Fibroblast of skin of back (primary cell): ENCODE data around the gene SEPTIN5.

Source experiments
- DNase-seq: peaks from one replicate; pipeline ENCODE4 v3.0.0-alpha.2; 2013

The SEPTIN5 gene

DNA sequence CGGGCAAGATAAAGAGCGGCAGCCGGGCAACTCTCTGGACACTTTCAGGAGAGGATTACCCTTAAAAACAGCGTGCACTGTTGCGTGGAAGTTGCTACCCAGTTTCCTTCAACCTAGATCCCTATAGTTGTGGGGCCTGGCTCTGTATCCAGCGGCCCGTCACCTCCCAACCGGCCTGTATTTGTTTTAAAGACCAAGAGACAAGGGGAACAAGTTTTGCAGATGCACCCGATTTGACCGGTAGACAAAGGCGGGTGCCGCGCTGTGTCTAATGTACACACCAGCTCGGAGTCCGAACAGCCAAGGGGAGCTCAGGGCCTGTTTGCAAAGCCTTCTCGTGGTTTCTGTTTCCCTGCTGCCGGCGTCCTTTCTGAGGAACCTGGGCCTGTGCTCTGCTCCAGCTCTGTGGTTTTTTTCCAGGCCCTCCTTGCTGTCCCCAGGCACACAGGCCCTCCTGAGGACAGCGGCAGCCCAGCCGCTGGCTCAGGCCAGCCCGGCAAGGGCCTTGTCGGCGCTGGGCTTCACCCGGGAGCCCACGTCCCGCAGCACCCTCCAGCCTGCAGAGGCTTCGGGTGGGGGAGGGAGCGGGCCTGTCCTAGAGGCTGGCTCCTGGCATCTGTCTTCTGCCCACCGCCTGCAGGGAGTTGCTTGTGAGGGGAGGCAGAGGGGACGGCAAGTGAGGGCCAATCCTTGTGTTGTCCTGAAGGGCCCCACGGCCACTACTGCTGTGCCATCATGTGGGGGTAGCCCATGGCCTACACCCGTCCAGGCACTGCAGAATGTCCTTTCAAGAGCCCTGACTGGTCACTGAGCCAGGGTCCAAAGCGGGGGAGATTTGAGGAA lies 47.6 kb downstream of the SEPTIN5 start:
- DNase-seq, result no peak

DNA sequence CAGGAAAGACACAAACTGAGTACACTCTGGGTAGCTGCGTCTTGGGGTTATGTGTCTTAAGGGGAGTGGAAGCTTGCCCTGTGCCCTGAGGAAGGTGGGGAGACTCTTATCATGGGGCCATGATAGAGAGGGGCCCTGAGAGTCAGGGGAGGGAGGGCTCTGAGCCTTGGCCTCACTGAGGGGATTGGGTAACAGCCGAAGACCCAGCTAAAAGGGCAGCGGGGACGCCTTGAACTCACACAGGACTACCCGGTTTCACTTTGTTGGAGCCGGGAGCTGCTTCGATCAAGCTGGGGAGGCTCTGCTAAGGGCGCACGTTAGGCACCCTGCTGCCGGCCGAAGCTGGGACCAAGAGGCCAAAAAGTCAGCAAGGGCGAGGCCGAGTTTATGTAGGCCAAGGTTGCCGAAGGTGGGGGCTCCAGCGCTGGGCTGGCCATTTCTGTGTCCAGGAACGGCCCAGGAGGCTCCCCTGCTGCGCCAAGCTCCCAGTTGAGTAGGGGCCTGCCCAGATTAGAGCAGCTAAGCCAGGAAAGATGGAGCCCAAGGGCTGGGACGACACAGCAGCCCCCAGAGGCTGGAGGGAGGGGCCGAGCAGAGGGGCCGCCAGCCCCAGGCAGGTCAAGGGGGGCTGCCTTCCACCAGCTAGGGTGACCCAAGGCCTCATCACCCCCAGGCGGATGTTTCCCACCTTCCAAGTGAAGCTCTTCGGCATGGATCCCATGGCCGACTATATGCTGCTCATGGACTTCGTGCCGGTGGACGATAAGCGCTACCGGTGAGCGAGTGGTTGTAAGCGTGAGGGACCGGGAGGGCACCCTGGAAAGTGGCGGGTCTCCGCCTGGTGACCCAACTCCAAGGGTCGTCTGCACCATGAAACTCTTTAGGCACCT lies 48.5 kb downstream of the SEPTIN5 start:
- DNase-seq, result no peak

DNA sequence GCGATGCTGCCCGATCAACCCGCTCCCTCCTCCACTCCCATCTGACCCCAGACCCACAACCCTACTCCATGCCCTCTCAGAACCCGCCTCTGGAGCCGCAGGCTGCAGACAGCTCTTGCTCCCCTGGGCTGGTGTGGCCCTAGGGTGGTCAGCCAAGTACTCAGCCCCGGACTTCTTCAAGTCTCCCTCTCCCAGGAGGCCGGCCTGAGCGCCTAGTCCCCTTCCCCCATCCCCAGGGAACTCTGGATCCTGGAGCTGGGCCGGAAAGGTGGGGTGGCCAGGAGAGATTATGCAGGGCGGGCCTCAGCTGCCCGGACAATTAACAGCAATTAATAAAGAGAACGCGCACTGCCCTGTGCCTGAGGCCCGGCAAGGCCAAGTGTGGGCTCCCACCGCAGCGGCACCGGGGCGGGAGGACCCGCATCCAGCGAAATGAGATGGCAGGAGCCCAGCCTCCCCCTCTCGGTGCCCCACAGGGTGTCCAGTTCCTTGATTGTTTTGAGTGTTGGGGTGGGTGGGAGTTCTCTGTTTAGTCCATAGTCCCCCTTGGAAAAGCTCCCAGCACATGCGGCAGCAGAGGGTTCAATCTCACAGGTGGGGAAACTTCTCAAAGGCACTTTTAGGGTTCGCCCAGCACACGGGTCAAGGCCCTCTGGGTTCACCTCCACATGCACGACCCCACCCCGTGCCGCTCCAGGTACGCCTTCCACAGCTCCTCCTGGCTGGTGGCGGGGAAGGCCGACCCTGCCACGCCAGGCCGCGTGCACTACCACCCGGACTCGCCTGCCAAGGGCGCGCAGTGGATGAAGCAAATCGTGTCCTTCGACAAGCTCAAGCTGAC lies 49.4 kb downstream of the SEPTIN5 start:
- DNase-seq, result no peak

DNA sequence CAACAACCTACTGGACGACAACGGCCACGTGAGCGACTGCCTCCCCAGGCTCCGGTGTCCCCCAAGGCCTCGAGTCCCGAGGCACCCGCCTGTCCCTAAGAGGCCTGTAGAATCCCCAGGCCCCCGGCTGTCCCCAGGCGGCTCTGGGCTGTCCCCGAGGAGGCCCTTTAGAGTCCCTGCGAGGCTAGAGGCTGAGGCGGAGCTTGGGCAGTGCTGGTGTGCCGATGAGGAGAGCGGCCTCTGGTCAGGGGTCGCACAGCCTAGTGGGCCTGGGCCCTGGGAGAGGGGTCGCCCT lies 49.9 kb downstream of the SEPTIN5 start:
- DNase-seq, result no peak

DNA sequence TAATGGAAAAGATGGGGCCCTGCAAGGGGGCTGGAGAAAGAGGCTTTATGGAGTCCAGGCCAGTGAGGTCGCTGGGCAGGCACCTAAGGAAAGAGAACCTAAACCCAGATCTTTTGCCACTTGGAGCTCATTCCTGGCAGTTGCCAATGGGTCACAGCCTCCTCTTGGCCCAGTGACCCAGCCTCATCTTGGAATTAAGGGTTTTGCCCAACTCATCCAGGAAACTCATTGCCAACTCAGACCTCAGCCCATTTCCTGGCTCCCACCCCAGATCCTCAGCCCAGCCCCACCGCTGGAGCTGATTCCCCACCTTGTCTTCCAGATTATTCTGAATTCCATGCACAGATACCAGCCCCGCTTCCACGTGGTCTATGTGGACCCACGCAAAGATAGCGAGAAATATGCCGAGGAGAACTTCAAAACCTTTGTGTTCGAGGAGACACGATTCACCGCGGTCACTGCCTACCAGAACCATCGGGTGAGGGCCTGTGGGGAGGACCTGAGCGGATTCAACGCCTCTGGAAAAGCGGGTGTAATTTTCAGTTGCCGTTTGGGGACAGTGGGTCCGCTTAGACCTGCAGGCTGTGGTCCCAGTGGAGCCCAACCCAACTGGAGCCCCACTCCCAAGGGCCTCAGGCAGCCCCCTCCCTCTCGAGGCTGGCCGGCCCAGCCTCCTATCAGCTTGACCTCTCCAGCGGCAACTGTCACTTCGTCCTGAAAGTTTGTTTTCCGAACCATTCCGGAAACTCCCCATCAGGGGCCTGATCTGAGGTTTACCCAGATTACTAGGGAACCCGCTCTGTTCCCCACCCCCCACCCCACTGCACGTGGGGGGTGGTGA lies 50.6 kb downstream of the SEPTIN5 start:
- no peak for DNase-seq

DNA sequence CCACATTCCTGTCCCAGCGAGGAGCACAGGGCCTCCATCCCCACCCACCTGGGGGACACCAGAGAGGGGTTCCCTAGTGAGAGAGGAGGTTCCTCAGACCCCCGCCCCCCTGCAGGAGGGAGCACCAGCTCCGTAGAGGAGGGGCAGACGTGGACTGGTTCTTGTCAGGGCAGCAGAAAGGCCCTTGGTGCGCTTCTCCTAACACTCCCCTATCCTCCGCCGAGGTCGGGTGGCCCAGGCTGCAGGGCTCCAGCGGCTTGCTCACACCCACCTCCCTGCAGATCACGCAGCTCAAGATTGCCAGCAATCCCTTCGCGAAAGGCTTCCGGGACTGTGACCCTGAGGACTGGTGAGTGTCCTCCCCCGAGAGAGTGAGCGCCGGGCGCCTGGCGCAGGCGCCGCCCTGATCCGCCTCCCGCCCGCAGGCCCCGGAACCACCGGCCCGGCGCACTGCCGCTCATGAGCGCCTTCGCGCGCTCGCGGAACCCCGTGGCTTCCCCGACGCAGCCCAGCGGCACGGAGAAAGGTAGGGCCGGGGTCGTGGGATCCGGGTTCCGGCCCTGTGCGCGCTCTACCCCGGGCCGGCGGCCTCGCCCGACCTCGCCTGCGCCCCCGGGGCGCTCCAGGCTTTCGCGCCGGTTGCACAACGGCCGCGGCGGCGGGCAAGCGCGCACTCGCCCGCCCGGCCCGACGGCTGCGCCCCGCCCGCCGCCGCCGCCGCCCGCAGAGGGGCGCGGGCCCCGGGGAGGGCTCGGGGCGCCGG lies 51.4 kb downstream of the SEPTIN5 start:
- no peak for DNase-seq

DNA sequence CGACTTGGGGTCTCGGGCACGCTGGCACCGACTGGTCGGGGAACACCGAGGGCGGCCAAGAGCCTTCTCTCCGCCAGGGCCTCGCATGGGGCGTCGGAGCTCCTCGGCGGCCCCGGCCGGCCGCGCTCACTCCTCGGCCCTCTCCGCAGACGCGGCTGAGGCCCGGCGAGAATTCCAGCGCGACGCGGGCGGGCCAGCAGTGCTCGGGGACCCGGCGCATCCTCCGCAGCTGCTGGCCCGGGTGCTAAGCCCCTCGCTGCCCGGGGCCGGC lies 51.9 kb downstream of the SEPTIN5 start:
- DNase-seq, result no peak

DNA sequence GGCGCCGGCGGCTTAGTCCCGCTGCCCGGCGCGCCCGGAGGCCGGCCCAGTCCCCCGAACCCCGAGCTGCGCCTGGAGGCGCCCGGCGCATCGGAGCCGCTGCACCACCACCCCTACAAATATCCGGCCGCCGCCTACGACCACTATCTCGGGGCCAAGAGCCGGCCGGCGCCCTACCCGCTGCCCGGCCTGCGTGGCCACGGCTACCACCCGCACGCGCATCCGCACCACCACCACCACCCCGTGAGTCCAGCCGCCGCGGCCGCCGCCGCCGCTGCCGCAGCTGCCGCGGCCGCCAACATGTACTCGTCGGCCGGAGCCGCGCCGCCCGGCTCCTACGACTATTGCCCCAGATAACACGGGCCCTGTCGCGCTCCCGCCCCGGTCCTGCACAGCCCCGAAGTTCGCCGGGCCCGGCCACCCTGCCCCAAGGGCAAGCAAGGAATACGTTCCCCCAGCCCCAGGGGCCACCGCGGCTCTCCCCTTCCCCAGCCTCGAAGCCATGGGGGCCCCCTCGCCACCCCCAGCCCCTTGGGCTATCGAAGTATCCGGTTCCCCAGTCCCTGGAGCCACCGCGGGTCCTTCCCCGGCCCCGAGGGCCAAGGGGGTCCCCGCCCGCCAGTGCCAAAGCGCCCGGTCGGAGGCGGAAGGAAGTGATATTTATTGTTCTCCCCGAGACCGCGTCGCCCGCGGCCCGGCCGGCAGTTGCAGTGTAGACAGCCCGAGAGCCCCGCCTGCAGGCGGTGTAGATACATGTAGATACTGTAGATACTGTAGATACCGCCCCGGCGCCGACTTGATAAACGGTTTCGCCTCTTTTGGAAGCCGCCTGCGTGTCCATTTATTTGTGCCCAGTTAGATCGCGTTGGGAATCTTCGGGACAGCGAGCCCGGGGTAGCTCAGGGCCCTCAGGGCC lies 52.5 kb downstream of the SEPTIN5 start:
- no peak for DNase-seq

DNA sequence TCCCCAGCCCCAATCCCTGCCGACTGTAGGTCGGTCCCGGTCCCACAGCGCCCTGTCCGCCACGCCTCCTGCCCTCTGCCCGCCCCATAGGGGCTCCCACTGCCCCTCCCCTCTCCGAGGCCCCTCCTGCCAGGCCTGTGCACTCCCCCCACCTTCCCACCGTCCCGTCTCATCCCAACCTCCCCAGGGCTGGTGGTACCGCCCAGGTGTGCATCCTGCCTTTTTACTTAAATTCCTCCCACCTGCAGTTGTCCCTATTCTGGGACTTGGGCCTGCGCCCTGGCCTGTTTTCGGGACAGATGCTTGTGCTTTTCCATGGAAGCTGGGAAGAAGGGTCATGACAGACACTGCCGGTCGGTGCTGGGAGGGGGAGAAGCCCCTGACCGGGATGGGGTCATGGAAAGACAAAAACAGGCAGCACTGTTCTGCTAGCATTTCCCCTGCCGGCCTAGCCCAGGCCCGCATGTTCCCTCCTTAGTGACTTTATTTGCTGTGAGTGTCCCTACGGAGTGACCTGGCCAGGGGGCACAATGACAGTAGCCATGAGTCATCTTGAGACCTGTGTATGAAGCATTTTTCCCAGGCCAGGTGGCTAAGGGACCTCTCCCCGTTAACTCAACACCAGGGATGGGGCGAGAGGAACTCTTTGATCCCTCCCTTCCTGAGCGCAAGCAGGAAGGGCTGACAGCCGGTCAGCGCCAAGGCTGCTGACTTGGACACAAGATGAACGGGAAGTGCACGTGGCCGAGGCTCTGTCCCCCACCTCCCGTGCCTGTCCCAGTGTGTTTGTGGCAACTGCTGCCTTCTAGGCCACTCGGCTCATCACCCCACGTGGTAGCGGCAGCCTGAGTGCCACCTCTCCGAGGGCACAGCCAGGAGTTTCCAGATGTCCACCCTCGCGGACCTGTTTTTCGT lies 53.4 kb downstream of the SEPTIN5 start:
- DNase-seq, result no peak

DNA sequence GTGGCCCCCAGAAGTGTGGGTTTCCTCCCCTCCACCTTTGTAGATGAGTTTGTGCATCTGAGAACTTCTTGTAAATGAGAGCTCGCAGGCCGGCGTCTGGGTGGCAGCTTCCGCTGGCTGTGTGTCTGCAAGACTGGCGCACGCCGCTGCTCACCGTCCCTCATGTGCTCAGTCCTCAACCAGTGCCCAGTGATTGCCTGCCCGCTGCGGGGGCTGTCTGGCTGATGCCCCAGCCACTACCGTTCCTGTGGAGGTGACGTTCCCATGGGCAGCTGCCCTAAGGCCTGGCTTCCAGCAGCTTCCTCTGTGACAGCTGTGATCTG lies 55.1 kb downstream of the SEPTIN5 start:
- DNase-seq, result no peak

DNA sequence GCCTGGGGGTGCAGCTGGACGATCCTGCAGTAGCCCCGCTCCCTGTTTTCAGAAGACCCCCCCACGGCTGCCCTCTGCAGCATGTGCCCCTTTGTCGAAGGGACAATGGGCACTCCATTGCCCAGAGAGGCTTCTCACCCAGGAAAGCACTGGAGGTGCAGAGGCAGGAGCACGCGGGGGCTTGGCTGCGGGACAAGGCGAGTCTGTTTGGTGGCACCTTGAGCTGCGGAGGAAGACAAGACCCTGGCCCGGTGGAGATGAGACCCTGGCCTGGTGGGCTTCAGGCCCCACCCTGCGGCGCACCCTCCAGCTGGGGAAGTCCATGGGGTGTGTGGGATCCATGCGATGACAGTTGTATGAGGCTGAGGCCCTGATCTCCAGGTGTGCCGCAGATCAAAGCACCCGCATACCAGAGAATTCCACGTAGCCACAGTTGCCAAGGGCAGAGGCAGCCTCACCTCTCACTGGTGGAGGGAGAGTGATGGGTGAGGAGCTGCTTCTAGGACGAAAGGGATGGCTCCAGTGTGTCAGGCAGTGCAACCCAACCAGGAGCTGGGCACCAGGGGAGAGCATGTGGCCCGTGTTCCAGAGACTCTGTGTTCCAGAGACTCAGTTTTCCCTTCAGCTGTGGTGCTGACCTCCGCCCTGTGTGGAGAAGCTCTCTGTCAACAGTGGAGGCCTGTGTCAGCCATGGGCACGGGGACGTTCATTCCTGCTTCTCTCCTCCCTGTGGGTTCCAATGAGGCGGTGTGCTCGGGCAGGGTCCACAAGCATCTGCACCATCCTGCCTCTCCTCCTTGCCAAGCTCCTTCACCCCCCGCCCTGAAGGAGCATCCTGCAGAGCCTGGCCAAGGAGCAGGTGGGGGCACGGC lies 56.3 kb downstream of the SEPTIN5 start:
- DNase-seq, result no peak

DNA sequence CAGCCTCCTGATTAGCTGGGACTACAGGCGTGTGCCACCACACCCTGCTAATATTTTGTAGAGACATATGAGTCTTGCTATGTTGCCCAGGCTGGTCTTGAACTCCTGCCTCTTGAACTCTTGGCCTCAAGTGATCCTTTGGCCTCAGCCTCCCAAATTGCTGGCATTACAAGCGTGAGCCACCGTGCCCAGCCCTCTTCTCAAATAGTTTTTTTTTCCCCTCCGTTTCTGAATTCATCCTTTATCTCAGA lies 58.0 kb downstream of the SEPTIN5 start:
- no peak for DNase-seq
